ENCODE measurements around the gene DIO3.

- TF ChIP-seq CTCF (conservative IDR thresholded peaks at IDR 0.05; ENCODE audit: low read depth, low read length) (no peak), EZH2 (IDR thresholded peaks at IDR 0.05; ENCODE audit: borderline replicate concordance, low read depth, low read length, poor library complexity, severe bottlenecking) (no peak)
These were observed 6.2 kb upstream of the DIO3 start for GRCh38 chr14:101554991-101555668.
